ENCODE measurements around the gene LSAMP.

LSAMP gene

DNA sequence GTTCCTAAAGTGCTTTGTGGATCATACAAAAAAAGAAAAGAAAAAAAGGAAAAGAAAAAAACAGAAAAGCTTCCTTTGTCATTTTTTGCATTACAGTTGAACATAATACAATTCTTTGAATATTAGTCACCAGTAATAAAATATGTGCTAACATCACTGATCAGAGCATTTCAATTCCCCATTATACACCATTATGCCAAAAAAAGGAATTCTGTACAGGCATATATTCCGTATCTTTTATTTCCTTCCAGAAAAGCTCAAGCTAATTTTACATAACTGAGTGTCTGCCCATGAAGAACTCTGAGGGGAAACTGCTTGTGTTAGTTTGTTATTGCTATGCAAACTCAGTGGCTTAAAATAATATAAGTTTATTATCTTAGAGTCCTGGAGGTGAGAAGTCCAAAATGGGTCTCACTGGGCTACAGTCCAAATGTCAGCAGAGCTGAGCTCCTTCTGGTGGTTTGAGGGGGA is 444.1 kb downstream of the LSAMP start:
- Histone ChIP-seq H3K4me3 (ENCODE audit: low read length) (no peak overlapping the region), H3K4me1 (ENCODE audit: control insufficient read depth, insufficient read depth, low read length) (no peaks in the 10 kb centered on the region), H3K36me3 (ENCODE audit: control insufficient read depth, insufficient read depth, low read length) (no peaks in the 10 kb centered on the region), H3K9me3 (ENCODE audit: control insufficient read depth, low read length) (no peaks in the 10 kb centered on the region), H3K9ac (ENCODE audit: low read length) (no peak overlapping the region), H3K27me3 (ENCODE audit: control insufficient read depth, insufficient read depth, low read length) (no peaks in the 10 kb centered on the region)

DNA sequence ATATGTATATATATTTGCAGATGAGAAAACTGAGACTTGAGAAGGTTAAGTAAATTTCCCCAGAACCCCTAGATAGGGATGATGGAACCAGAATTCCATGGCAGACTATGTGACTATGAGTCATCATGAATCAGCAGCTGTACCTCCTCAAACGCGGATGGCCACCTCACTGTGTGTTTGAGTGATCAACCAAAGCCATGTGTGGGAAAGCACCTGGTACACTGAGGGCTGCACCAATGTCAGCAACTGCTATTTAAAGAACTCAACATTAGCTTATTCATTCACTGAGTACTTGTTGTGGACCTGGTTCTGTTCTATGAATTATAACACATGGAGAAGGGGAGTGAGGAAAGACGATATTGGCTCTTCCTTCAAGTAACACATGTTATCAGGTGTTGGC is 445.0 kb downstream of the LSAMP start:
- Histone ChIP-seq H3K9ac (ENCODE audit: low read length) (no peak overlapping the region), H3K36me3 (ENCODE audit: control insufficient read depth, insufficient read depth, low read length) (no peaks in the 10 kb centered on the region), H3K4me1 (ENCODE audit: control insufficient read depth, insufficient read depth, low read length) (no peaks in the 10 kb centered on the region), H3K9me3 (ENCODE audit: control insufficient read depth, low read length) (no peaks in the 10 kb centered on the region), H3K27me3 (ENCODE audit: control insufficient read depth, insufficient read depth, low read length) (no peaks in the 10 kb centered on the region), H3K4me3 (ENCODE audit: low read length) (no peak overlapping the region)

DNA sequence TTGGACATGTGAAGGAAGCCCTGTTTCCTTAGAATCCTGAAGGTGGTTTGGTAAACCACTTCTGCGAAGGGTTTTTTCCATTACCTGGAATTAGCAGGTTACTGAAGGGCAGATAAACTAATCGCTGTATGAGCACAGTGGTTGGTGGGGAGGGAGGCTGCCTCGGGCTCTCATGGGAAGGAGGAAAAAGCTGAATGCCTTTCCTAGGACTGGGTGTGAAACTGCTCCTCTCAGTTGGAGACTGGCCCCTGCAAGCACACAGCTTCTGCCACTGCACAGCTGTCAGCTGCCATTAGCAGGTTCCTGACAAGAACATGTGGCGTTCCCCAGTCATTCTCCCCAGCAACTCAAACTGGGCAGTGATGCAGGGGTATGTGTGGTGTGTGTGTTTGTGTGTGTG is 445.7 kb downstream of the LSAMP start:
- no peak overlapping the region for H3K9ac ChIP-seq (ENCODE audit: low read length)
- H3K9me3 ChIP-seq (ENCODE audit: control insufficient read depth, low read length): no peaks in the 10 kb centered on the region
- H3K36me3 ChIP-seq (ENCODE audit: control insufficient read depth, insufficient read depth, low read length): no peaks in the 10 kb centered on the region
- H3K27me3 ChIP-seq (ENCODE audit: control insufficient read depth, insufficient read depth, low read length): no peaks in the 10 kb centered on the region
- no peak overlapping the region for H3K4me3 ChIP-seq (ENCODE audit: low read length)
- no peaks in the 10 kb centered on the region for H3K4me1 ChIP-seq (ENCODE audit: control insufficient read depth, insufficient read depth, low read length)

DNA sequence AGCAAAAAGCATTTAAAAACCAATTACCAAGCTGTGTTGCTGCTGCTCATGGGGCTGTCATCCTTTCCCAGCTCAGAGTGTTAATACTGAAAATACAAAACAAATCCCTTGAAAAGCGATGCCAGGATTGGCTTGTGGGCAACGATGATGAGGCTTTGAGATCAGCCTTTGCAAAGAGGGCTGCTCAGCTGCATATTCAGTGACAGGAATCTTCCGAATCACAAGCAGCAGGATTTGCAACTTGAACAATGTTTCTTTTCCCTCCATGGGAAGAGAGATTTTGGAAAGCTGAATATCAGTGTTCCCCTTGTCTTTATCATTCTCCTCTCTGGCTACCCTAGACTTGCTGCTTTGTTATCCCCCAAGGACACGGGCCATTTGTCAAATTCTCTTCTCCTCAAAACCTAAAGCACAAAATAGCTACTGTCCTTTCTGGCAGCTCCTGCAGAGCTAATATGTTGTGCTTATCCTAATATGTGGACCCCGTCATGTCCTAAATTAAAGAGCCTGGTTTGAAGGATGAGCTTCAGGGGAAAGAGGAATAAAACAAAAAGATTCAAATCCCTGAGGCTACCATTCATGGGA is 446.2 kb downstream of the LSAMP start:
- no peaks in the 10 kb centered on the region for H3K36me3 ChIP-seq (ENCODE audit: control insufficient read depth, insufficient read depth, low read length)
- no peaks in the 10 kb centered on the region for H3K27me3 ChIP-seq (ENCODE audit: control insufficient read depth, insufficient read depth, low read length)
- H3K4me1 ChIP-seq (ENCODE audit: control insufficient read depth, insufficient read depth, low read length): no peaks in the 10 kb centered on the region
- H3K9ac ChIP-seq (ENCODE audit: low read length): no peak overlapping the region
- no peak overlapping the region for H3K4me3 ChIP-seq (ENCODE audit: low read length)
- no peaks in the 10 kb centered on the region for H3K9me3 ChIP-seq (ENCODE audit: control insufficient read depth, low read length)

DNA sequence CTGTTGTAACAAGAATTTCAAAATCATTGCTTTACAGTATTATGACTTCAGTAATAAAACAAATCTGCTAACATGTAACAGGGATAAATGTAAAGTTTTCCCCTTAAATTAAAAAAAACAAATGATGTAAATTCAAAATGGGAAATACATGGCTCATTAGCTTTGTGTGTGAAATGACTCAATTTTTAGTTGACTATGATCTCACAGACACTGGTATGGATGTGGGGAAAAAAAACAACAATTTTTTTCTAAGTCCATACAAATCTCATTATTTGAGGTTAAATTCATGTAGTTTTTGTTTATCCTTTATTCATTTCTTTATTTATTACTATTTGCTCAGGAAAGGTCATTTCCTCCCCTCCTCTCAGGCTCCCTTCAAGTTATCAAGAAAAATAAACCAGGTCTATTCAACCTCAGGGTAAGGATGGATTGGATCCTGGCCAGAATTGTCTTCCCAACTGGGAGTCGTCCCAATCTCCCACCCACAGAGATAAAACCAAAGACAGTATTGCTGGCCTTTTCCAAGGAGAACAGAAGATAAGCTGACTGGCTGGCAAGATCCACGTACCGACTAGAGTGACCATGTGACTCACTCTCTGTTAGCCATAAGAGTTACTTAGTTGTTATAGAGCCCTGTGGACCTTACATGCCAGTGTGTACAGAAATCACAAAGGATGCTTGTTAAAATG is 448.7 kb downstream of the LSAMP start:
- Histone ChIP-seq H3K9me3 (ENCODE audit: control insufficient read depth, low read length) (no peaks in the 10 kb centered on the region), H3K4me3 (ENCODE audit: low read length) (no peak overlapping the region), H3K4me1 (ENCODE audit: control insufficient read depth, insufficient read depth, low read length) (no peaks in the 10 kb centered on the region), H3K9ac (ENCODE audit: low read length) (no peak overlapping the region), H3K36me3 (ENCODE audit: control insufficient read depth, insufficient read depth, low read length) (no peaks in the 10 kb centered on the region), H3K27me3 (ENCODE audit: control insufficient read depth, insufficient read depth, low read length) (no peaks in the 10 kb centered on the region)

DNA sequence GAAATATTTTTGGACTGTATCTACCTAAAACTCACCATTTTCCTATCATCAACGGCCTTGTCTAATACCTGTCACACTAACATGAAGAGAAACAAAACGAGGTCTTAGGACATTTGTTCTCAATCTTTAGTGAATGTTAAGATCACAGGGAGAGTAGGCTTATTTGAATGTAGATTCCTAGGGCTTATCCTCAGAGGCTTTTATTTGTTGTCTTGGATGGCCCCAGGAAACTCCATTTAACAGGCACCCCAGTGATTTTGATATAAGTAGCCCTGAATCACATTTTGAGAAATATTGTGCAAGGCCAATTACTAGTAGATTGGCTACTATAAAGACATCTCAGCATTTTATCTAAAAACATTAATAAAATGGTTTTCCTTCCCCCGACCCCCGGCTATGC is 454.6 kb downstream of the LSAMP start:
- Histone ChIP-seq H3K9me3 (ENCODE audit: control insufficient read depth, low read length) (no peaks in the 10 kb centered on the region), H3K27me3 (ENCODE audit: control insufficient read depth, insufficient read depth, low read length) (no peaks in the 10 kb centered on the region), H3K36me3 (ENCODE audit: control insufficient read depth, insufficient read depth, low read length) (no peaks in the 10 kb centered on the region), H3K4me1 (ENCODE audit: control insufficient read depth, insufficient read depth, low read length) (no peaks in the 10 kb centered on the region), H3K4me3 (ENCODE audit: low read length) (no peak overlapping the region), H3K9ac (ENCODE audit: low read length) (no peak overlapping the region)

DNA sequence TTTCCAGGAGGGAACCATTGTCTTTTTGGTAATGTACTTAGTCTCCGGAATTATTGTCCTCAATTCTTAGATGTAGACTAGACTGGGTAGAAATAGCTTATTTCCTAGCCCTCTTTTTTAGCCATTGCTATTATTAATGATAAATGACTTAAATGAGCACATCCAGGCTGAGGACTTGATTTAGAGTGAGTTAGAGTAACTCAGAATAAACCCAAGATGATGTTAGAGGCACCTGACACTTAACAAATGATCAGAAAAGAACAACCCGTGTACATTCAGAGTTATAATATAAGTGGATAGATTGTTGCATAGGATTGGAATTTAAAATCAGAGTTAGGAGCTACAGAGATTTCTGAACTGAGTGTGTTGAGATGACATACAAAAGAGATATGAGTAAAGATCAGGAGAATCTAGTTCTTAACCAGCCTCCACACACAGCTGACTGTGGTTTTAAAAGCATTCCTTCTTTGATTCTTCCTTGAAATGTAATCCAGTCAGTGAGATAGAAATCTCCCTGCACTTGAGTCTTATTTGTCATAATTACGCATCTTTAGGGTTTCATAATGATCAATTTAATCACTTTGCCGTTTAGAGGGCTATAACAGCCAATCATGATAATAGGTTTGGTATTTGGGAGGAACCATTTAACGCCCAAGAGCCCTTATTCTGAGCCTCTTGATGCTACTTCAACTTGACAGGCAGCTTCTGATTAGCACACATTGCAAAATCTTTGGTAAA is 455.4 kb downstream of the LSAMP start:
- no peaks in the 10 kb centered on the region for H3K4me1 ChIP-seq (ENCODE audit: control insufficient read depth, insufficient read depth, low read length)
- no peak overlapping the region for H3K4me3 ChIP-seq (ENCODE audit: low read length)
- H3K9ac ChIP-seq (ENCODE audit: low read length): no peak overlapping the region
- H3K27me3 ChIP-seq (ENCODE audit: control insufficient read depth, insufficient read depth, low read length): no peaks in the 10 kb centered on the region
- H3K9me3 ChIP-seq (ENCODE audit: control insufficient read depth, low read length): no peaks in the 10 kb centered on the region
- H3K36me3 ChIP-seq (ENCODE audit: control insufficient read depth, insufficient read depth, low read length): no peaks in the 10 kb centered on the region

DNA sequence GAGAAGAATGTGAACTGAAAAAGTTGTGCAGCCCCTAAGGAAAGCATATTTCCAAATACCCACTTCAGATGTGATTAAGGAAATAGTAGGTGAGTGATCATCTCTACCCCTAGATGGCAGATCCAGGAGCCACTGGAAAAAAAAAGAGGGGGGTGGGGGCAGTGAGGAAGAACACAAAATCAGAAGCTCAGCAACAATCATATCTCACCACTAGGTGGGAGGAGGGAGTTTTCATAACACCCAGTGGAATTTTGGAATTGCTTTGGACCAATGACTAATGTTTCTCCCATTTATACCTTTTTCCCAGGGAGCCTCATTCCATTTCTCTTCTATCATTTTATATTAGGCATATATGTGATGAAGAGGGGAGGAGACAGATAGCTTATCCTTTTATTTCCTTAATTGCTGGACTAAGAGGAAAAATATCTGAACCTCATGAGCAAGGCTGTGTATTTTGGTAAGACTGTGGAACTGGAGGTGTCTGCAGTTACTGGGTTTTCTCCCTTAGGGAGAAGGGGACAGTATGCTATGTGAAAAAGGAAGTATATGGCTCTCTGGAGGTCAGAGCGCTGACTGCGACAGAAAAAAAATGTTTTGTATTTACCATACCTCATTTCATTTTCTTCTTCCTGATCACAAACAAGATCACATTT is 458.6 kb downstream of the LSAMP start:
- no peak overlapping the region for H3K4me3 ChIP-seq (ENCODE audit: low read length)
- H3K4me1 ChIP-seq (ENCODE audit: control insufficient read depth, insufficient read depth, low read length): no peaks in the 10 kb centered on the region
- H3K36me3 ChIP-seq (ENCODE audit: control insufficient read depth, insufficient read depth, low read length): no peaks in the 10 kb centered on the region
- no peaks in the 10 kb centered on the region for H3K9me3 ChIP-seq (ENCODE audit: control insufficient read depth, low read length)
- H3K27me3 ChIP-seq (ENCODE audit: control insufficient read depth, insufficient read depth, low read length): no peaks in the 10 kb centered on the region
- H3K9ac ChIP-seq (ENCODE audit: low read length): no peak overlapping the region

DNA sequence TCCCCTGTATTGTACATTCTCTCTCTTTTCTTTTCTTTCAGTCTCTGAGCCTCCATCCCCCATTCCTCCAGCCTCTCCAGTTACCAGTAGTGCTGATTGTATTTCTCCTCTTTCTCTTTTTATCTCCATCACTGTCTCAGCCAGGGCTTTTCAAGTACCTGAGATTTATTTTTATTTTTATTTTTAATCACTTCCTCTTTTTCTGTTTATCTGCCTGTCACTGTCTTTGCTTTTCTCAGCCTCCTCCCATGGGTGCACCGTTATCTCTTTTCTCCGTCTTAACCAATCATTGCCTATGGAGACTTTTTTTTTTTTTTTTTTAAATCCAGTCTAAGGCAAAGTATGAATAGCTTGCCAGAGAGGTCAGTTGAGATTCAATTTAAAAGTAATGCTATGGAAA is 462.7 kb downstream of the LSAMP start:
- no peaks in the 10 kb centered on the region for H3K9me3 ChIP-seq (ENCODE audit: control insufficient read depth, low read length)

DNA sequence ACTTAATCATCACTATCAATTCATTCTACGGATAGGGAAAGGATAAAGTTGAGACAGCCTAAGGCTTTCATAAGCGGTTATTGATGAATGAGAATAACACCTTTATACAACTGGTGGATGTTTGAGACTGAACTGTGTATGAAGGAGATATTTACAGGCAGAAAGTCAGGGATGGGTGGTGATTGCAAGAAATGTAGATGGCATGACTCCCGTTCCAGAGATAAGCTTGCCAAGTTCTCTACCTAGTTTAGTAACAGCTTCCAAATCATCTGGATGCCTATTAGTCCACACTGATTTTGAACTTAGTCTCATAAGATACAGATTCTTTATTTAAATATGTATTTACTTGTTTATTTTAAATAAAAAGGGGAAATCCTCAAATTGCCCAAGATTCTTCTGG is 463.2 kb downstream of the LSAMP start:
- Histone ChIP-seq H3K4me1 (ENCODE audit: control insufficient read depth, insufficient read depth, low read length) (no peaks in the 10 kb centered on the region), H3K4me3 (ENCODE audit: low read length) (no peak overlapping the region), H3K9ac (ENCODE audit: low read length) (no peak overlapping the region), H3K9me3 (ENCODE audit: control insufficient read depth, low read length) (no peaks in the 10 kb centered on the region), H3K27me3 (ENCODE audit: control insufficient read depth, insufficient read depth, low read length) (no peaks in the 10 kb centered on the region), H3K36me3 (ENCODE audit: control insufficient read depth, insufficient read depth, low read length) (no peaks in the 10 kb centered on the region)

More for the DNA sequence above, 462.7 kb downstream of the LSAMP start:
- Histone ChIP-seq H3K4me1 (ENCODE audit: control insufficient read depth, insufficient read depth, low read length) (no peaks in the 10 kb centered on the region), H3K9ac (ENCODE audit: low read length) (no peak overlapping the region), H3K4me3 (ENCODE audit: low read length) (no peak overlapping the region), H3K27me3 (ENCODE audit: control insufficient read depth, insufficient read depth, low read length) (no peaks in the 10 kb centered on the region), H3K36me3 (ENCODE audit: control insufficient read depth, insufficient read depth, low read length) (no peaks in the 10 kb centered on the region)

DNA sequence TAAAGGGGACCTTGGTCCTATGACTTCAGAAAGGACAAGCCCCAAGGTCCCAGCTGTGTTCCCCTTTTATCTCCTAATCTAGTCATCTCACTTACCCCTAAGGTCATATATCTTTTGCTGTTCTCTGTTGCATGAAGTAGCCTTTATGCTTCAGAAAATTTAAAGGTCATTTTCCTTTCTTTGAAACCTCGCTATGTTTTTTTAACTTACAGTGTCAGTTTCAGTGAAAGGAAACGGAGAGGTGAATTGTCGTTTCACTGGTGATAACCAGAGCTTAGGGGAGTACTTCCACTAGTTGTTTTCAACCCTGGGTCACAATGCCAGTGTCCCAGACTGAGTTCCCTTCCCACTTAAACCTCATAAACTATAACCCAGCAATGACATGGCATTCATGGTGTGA is 464.6 kb downstream of the LSAMP start:
- no peaks in the 10 kb centered on the region for H3K4me1 ChIP-seq (ENCODE audit: control insufficient read depth, insufficient read depth, low read length)
- H3K36me3 ChIP-seq (ENCODE audit: control insufficient read depth, insufficient read depth, low read length): no peaks in the 10 kb centered on the region
- no peak overlapping the region for H3K4me3 ChIP-seq (ENCODE audit: low read length)
- H3K9me3 ChIP-seq (ENCODE audit: control insufficient read depth, low read length): no peaks in the 10 kb centered on the region
- H3K9ac ChIP-seq (ENCODE audit: low read length): no peak overlapping the region
- no peaks in the 10 kb centered on the region for H3K27me3 ChIP-seq (ENCODE audit: control insufficient read depth, insufficient read depth, low read length)

DNA sequence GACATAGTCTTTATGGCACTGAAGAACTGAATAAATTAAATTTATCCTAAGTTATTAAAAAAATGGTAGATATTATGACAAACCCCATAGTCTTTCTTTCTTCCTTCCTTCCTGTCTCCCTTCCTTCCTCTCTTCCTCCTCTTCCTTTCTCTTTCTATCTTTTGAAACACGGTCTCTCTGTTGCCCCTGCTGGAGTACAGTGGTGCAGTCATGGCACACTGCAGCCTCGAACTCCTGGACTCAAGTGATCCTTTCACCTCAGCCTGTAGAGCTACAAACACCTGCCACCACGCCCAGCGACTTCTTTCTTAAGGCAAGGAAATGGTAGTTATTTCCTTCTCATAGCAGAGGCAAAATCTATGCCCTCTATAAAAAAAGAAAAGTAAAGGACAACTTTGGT is 467.4 kb downstream of the LSAMP start:
- Histone ChIP-seq H3K4me3 (ENCODE audit: low read length) (no peak overlapping the region), H3K27me3 (ENCODE audit: control insufficient read depth, insufficient read depth, low read length) (no peaks in the 10 kb centered on the region), H3K9me3 (ENCODE audit: control insufficient read depth, low read length) (no peaks in the 10 kb centered on the region), H3K36me3 (ENCODE audit: control insufficient read depth, insufficient read depth, low read length) (no peaks in the 10 kb centered on the region), H3K9ac (ENCODE audit: low read length) (no peak overlapping the region), H3K4me1 (ENCODE audit: control insufficient read depth, insufficient read depth, low read length) (no peaks in the 10 kb centered on the region)
